DOHH2 (cell line): ENCODE results near the gene ZNF112.

Source experiments
- H3F3A ChIP-seq: fragments of 200-600 bp; sonication (generic), shearing (Covaris generic); 2 replicates; pipeline ENCODE4 v1.6.0; 2016; ENCODE audit warnings: antibody characterized with exemption, mild to moderate bottlenecking; ENCODE audit not compliant: control insufficient read depth, insufficient read depth
- H3K27ac ChIP-seq: fragments of 200-600 bp; sonication (generic); 2 replicates; pipeline ENCODE4 v1.5.1; 2014; ENCODE audit warnings: low read depth, mild to moderate bottlenecking, low read length, moderate library complexity
- H3K27me3 ChIP-seq: fragments of 200-600 bp; sonication (generic); 2 replicates; pipeline ENCODE4 v1.6.1; 2014; ENCODE audit warnings: mild to moderate bottlenecking, low read length, mixed read lengths; ENCODE audit not compliant: control insufficient read depth
- H3K36me3 ChIP-seq: fragments of 200-600 bp; sonication (generic); 2 replicates; pipeline ENCODE4 v1.6.1; 2014; ENCODE audit warnings: mild to moderate bottlenecking, low read length, moderate library complexity, mixed read lengths; ENCODE audit not compliant: control insufficient read depth
- H3K4me1 ChIP-seq: fragments of 200-600 bp; sonication (generic); 2 replicates; pipeline ENCODE4 v1.6.1; 2014; ENCODE audit warnings: mild to moderate bottlenecking, low read length, mixed read lengths; ENCODE audit not compliant: control insufficient read depth
- H3K4me2 ChIP-seq: fragments of 200-600 bp; sonication (generic); 2 replicates; pipeline ENCODE4 v1.6.0; 2014; ENCODE audit warnings: mild to moderate bottlenecking, low read length, moderate library complexity
- H3K4me3 ChIP-seq: fragments of 200-600 bp; sonication (generic); 2 replicates; pipeline ENCODE4 v1.5.1; 2014; ENCODE audit warnings: mild to moderate bottlenecking, low read length, mixed read lengths
- H3K79me2 ChIP-seq: fragments of 200-600 bp; sonication (generic); 2 replicates; pipeline ENCODE4 v1.6.1; 2014; ENCODE audit warnings: mild to moderate bottlenecking, low read length, mixed read lengths; ENCODE audit not compliant: control insufficient read depth
- H3K9me2 ChIP-seq: fragments of 200-600 bp; sonication (generic); replicated peaks from 2 replicates; pipeline ENCODE4 v1.6.1; 2014; ENCODE audit warnings: mild to moderate bottlenecking, low read length, mixed read lengths; ENCODE audit not compliant: control insufficient read depth
- H3K9me3 ChIP-seq: fragments of 200-600 bp; sonication (generic); 2 replicates; pipeline ENCODE4 v1.6.1; 2014; ENCODE audit warnings: antibody characterized with exemption, low read length, mixed read lengths; ENCODE audit not compliant: control insufficient read depth, insufficient read depth
- H4K20me1 ChIP-seq: fragments of 200-600 bp; sonication (generic); 2 replicates; pipeline ENCODE4 v1.6.0; 2014; ENCODE audit warnings: low read depth, mild to moderate bottlenecking, antibody characterized with exemption, low read length, moderate library complexity; ENCODE audit not compliant: control insufficient read depth, insufficient read depth
- EZH2phosphoT487 ChIP-seq: fragments of 200-600 bp; sonication (generic); IDR thresholded peaks from 2 replicates; pipeline ENCODE4 v1.6.1; 2017; ENCODE audit warnings: borderline replicate concordance, mild to moderate bottlenecking, antibody characterized with exemption, low read length, moderate library complexity, mixed read lengths
- TF ChIP-seq, protein P1 (sequence below): fragments of 200-600 bp; sonication (generic); IDR thresholded peaks from one replicate; pipeline ENCODE4 v1.5.1; 2014; ENCODE audit warnings: antibody characterized with exemption, mild to moderate bottlenecking, low read depth, low read length; ENCODE audit not compliant: poor library complexity, severe bottlenecking

The ZNF112 gene

DNA sequence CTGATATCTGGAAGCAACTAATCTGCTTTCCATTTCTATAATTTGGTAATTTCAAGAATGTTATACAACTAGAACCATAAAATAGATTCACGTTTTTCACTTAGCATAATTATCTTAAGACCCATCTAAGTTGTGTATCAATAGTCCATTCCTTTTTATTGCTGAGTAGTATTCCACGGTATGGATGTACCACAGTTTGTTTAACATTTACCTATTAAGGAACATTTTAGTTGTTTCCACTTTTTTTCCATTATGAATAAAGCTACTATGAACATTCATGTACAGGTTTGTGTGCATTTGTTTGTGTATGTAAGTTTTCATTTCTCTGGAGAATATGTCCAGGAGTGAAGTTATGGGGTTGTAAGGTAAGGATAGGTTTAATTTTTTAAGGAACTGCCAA lies 18.3 kb upstream of the ZNF112 start:
- Histone ChIP-seq H3F3A (no peaks in the 10 kb centered on the region), H3K36me3 (no peaks in the 10 kb centered on the region), H3K4me2 (no peak overlapping the region), H3K9me2 (no peaks in the 10 kb centered on the region), H3K27ac (no peak overlapping the region), H3K9me3 (no peaks in the 10 kb centered on the region), H3K27me3 (no peaks in the 10 kb centered on the region), H3K4me1 (no peaks in the 10 kb centered on the region), H3K4me3 (no peak overlapping the region), H3K79me2 (no peaks in the 10 kb centered on the region), H4K20me1 (no peaks in the 10 kb centered on the region)
- TF ChIP-seq, protein P1, sequence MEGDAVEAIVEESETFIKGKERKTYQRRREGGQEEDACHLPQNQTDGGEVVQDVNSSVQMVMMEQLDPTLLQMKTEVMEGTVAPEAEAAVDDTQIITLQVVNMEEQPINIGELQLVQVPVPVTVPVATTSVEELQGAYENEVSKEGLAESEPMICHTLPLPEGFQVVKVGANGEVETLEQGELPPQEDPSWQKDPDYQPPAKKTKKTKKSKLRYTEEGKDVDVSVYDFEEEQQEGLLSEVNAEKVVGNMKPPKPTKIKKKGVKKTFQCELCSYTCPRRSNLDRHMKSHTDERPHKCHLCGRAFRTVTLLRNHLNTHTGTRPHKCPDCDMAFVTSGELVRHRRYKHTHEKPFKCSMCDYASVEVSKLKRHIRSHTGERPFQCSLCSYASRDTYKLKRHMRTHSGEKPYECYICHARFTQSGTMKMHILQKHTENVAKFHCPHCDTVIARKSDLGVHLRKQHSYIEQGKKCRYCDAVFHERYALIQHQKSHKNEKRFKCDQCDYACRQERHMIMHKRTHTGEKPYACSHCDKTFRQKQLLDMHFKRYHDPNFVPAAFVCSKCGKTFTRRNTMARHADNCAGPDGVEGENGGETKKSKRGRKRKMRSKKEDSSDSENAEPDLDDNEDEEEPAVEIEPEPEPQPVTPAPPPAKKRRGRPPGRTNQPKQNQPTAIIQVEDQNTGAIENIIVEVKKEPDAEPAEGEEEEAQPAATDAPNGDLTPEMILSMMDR, result no peak
- TF ChIP-seq EZH2phosphoT487, result no peak

DNA sequence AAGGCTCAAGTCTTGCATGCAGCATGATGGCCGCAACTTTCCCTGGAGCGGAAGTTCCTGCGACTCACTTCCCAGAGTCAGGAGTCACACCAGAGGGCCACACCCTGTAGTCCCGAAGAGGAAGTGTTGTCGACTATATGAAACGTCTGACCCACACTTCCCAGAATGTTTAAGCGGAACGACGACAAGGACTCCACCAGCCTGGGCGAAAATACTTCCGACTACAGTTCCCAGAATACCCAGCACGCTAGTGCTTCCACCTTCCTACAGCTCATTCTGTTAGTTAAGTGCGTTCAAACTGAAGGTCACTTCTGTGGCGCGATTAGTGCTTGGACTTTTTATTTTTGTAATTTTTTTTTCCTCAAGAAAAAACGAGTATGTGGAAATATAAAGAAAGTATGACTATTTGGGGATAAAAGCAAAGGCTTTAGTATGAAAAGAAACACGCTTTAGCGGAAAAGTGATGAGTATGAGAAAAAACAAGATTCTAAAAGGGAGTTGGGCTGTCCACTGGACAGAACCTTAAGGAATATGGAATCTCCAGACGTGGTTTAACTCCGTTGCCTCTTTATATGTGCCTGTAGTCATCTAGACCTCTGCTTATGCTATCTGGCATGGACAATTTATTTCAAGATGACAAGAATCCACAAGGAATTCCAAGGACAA lies 15.5 kb upstream of the ZNF112 start:
- no peaks in the 10 kb centered on the region for H3K79me2 ChIP-seq
- H3K9me3 ChIP-seq, result no peaks in the 10 kb centered on the region; the same call in 1 of the 2 replicates
- H3K4me1 ChIP-seq, result no peaks in the 10 kb centered on the region
- TF ChIP-seq, protein P1, result no peak
- TF ChIP-seq EZH2phosphoT487, result no peak
- no peaks in the 10 kb centered on the region for H3K9me2 ChIP-seq
- no peak overlapping the region for H3K27ac ChIP-seq
- H3K36me3 ChIP-seq, result no peaks in the 10 kb centered on the region
- H3K4me2 ChIP-seq, result no peak overlapping the region
- no peaks in the 10 kb centered on the region for H3F3A ChIP-seq
- no peak overlapping the region for H3K4me3 ChIP-seq
- H3K27me3 ChIP-seq, result no peaks in the 10 kb centered on the region
- H4K20me1 ChIP-seq, result no peaks in the 10 kb centered on the region

DNA sequence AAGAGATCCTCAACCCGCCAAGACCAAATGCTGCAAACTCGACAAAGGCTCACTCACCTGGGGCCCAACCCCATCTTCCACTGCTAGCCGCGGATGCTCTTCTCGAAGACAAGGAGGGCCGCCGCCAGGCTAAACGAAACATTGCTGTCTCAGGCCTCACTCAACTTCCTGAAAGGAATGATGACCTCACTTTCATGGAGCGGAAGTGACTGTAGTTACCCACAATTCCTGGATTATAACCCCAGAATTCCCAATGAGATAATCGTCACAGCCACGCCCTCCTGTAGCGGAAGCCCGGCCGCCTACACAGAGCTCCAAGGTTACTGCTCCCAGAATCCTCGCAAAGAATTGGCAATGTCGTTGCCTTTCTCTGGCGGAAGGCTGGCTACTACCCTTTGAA lies 10.5 kb upstream of the ZNF112 start:
- H3K4me2 ChIP-seq, result no peak overlapping the region
- no peak overlapping the region for H3K27ac ChIP-seq
- H3K79me2 ChIP-seq, result no peaks in the 10 kb centered on the region
- no peaks in the 10 kb centered on the region for H3K4me1 ChIP-seq
- no peak overlapping the region for H3K4me3 ChIP-seq
- H3F3A ChIP-seq, result no peaks in the 10 kb centered on the region
- H4K20me1 ChIP-seq, result no peaks in the 10 kb centered on the region
- no peaks in the 10 kb centered on the region for H3K9me2 ChIP-seq
- no peaks in the 10 kb centered on the region for H3K36me3 ChIP-seq
- TF ChIP-seq, protein P1, result no peak
- TF ChIP-seq EZH2phosphoT487, result no peak
- no peaks in the 10 kb centered on the region for H3K27me3 ChIP-seq
- no peaks in the 10 kb centered on the region; the same call in 1 of the 2 replicates for H3K9me3 ChIP-seq
